Spleen (tissue), 11 donors: ENCODE results near the gene HGS. TPM values are rescaled to one million over a fixed set of nuclear protein-coding genes. Genes with fewer than 3 reads are reported as not detected.

Source experiments
- DNase-seq: peaks from one replicate; pipeline ENCODE4 v3.0.0-alpha.2; 2020
- H3K27ac ChIP-seq, 8 donors: fragments of 200-600 bp; sonication (generic) in 7 of 8; 1 replicate in 4 of 8; 2 replicates in 4 of 8; pipeline versions ENCODE4 v1.5.0 to v1.8.0; 2016 to 2021; ENCODE audit warnings: inconsistent platforms in 4 of 8, mild to moderate bottlenecking in 4 of 8, moderate library complexity in 1 of 8
- H3K27me3 ChIP-seq, 7 donors: fragments of 200-600 bp; sonication (generic) in 6 of 7; replicated peaks in 1 of 7; 1 replicate in 4 of 7; 2 replicates in 3 of 7; pipeline versions ENCODE4 v1.5.0 to v1.8.0; 2016 to 2021; ENCODE audit warnings: inconsistent platforms in 3 of 7, mild to moderate bottlenecking in 1 of 7
- H3K36me3 ChIP-seq, 6 donors: fragments of 200-600 bp; sonication (generic) in 5 of 6; 1 replicate in 4 of 6; 2 replicates in 2 of 6; pipeline versions ENCODE4 v1.5.0 to v1.8.0; 2016 to 2021; ENCODE audit warnings: inconsistent platforms in 2 of 6
- H3K4me1 ChIP-seq, 6 donors: fragments of 200-600 bp; sonication (generic) in 5 of 6; 1 replicate in 3 of 6; 2 replicates in 3 of 6; pipeline versions ENCODE4 v1.5.0 to v1.8.0; 2016 to 2021; ENCODE audit warnings: inconsistent platforms in 3 of 6
- H3K4me3 ChIP-seq, 8 donors: fragments of 200-600 bp; sonication (generic) in 7 of 8; 1 replicate in 4 of 8; 2 replicates in 4 of 8; pipeline versions ENCODE4 v1.5.0 to v1.8.0; 2016 to 2021; ENCODE audit warnings: inconsistent platforms in 4 of 8, mild to moderate bottlenecking in 4 of 8, moderate library complexity in 2 of 8
- H3K9me3 ChIP-seq, 8 donors: fragments of 200-600 bp; sonication (generic) in 7 of 8; 1 replicate in 4 of 8; 2 replicates in 4 of 8; pipeline versions ENCODE4 v1.5.0 to v1.8.0; 2016 to 2021; ENCODE audit warnings: inconsistent platforms in 4 of 8
- POLR2A ChIP-seq, 3 donors: fragments of 450-650 bp; IDR thresholded peaks; one replicate each; pipeline ENCODE4 v1.5.1; 2017; ENCODE audit warnings: antibody characterized with exemption in 3 of 3, mild to moderate bottlenecking in 1 of 3
- POLR2AphosphoS5 ChIP-seq, 3 donors: sonication (generic); formaldehyde crosslinking; IDR thresholded peaks; one replicate each; pipeline ENCODE4 v1.5.1; 2017; ENCODE audit warnings: antibody characterized with exemption in 3 of 3
- WGBS, 5 donors: extraction: QIAGEN DNeasy Blood & Tissue Kit in 3 of 5; methylation state at CpG; one replicate each; pipeline versions ENCODE4 v1.1.5 to v1.1.7; 2013 to 2018; 5-methylcytosine and 5-hydroxymethylcytosine counted together
- intact Hi-C: fragments of 100-400 bp; cut with DNase I; formaldehyde crosslinking; loops from one replicate; pipeline ENCODE4 v1.15.0; 2023; ENCODE audit warnings: low total_unique reads
- polyA plus RNA-seq, 3 donors: library from polyadenylated mRNA; stranded (reverse); fragments of 200-250 nt; gene quantifications; one replicate each; pipeline ENCODE4 v1.2.1, GENCODE V29; 2013
- total RNA-seq, 7 donors: library from RNA; depleted of rRNA in 3 of 7; stranded (reverse); fragments of >200 nt in 3 of 7; fragmentation: NEBNext Ultra II Directional in 4 of 7; extraction: Animal tissue kit (Norgen Biotek cat#: 25700) in 4 of 7; gene quantifications; one replicate each; pipeline versions ENCODE4 v1.1.0 to v1.2.1, GENCODE V29; 2016 to 2021
- TF ChIP-seq, protein P1 (sequence below), 11 experiments: fragments of 200-600 bp in 7 of 11; fragments of 450-650 bp in 4 of 11; sonication (generic) in 4 of 11; IDR thresholded peaks in 8 of 11; conservative IDR thresholded peaks in 3 of 11; 1 replicate in 7 of 11; 2 replicates in 4 of 11; pipeline versions ENCODE4 v1.4.0 to v1.8.0; 2016 to 2021; ENCODE audit warnings: antibody characterized with exemption in 11 of 11, inconsistent platforms in 4 of 11, mild to moderate bottlenecking in 1 of 11
- donor health status: healthy with polysubstance abuse.
- donor health status: DM: no; HTN: no; CAD: no; lungs with moderate emphysema.
- donor health status: DM: no; HTN: no; CAD: no.
- donor health status: Bipolar disorder and iron deficiency.
- donor health status: healthy.
- donor health status: DM: no; HTN: no; CAD: no.
- donor health status: DM: yes; HTN: yes; CAD: no.

HGS gene
- total and polyA plus RNA-seq, 10 donors: 61.3 to 134 (median 106) TPM

DNA sequence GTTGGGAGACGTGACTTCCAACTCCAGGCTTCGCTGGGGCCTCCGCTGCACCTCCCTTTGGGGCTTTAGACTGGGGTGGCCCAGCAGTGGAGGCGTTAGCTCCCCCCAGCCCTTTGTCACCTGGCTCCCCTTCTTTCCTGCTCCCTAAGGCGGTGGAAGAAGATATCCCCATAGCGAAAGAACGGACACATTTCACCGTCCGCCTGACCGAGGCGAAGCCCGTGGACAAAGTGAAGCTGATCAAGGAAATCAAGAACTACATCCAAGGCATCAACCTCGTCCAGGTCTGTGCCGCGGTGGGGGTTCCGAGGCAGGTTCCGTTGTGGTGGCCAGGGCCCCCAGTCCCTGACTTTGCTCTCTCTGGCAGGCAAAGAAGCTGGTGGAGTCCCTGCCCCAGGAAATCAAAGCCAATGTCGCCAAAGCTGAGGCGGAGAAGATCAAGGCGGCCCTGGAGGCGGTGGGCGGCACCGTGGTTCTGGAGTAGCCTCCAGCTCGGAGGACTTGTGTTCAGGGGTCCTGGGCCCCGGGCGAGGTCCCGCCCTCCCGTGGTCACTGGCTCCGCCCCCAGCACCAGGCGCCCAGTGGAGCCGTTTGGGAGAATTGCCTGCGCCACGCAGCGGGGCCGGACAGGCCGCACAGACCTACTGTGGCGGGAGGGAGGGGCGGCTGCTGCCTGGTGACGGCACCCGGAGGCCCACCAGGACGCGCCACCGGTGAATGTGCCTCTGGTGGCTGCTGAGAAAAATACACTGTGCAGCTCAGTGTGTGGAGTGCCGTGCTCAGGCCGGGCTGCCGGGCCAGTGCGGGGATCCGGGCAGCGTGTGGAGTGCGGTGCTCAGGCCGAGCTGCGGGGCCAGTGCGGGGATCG, 23.2 kb downstream of the HGS start:
- peak; percentile 67 for DNase-seq
- Histone ChIP-seq H3K4me1 (peaks cover 28 to 56% (median 43%) of the 10 kb centered on the region in 6 donors), H3K36me3 (peaks cover 0 to 49% (median 31%) of the 10 kb centered on the region in 6 donors), H3K9me3 (no peaks in the 10 kb centered on the region), H3K27me3 (no peaks in the 10 kb centered on the region), H3K4me3 (no peak overlapping the region), H3K27ac (no peak overlapping the region)
- TF ChIP-seq POLR2AphosphoS5 (IDR thresholded peaks at IDR 0.05): peak in 1 of 3 donors; percentile 51
- TF ChIP-seq, protein P1, sequence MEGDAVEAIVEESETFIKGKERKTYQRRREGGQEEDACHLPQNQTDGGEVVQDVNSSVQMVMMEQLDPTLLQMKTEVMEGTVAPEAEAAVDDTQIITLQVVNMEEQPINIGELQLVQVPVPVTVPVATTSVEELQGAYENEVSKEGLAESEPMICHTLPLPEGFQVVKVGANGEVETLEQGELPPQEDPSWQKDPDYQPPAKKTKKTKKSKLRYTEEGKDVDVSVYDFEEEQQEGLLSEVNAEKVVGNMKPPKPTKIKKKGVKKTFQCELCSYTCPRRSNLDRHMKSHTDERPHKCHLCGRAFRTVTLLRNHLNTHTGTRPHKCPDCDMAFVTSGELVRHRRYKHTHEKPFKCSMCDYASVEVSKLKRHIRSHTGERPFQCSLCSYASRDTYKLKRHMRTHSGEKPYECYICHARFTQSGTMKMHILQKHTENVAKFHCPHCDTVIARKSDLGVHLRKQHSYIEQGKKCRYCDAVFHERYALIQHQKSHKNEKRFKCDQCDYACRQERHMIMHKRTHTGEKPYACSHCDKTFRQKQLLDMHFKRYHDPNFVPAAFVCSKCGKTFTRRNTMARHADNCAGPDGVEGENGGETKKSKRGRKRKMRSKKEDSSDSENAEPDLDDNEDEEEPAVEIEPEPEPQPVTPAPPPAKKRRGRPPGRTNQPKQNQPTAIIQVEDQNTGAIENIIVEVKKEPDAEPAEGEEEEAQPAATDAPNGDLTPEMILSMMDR (IDR thresholded peaks at IDR 0.05 in 8 of 11, conservative IDR thresholded peaks at IDR 0.05 in 3 of 11): no peak
- intact Hi-C loops: no loop called here
- WGBS, 5 donors: 91 to 96% (median 93%) methylated on average over 36 to 54 of the region's 54 CpGs

- intact Hi-C loops: no loop called here
- Histone ChIP-seq H3K4me3 (no peak overlapping the region), H3K4me1 (peaks cover 28 to 54% (median 42%) of the 10 kb centered on the region in 6 donors), H3K36me3 (peaks cover 0 to 48% (median 31%) of the 10 kb centered on the region in 6 donors), H3K9me3 (no peaks in the 10 kb centered on the region), H3K27ac (no peak overlapping the region), H3K27me3 (no peaks in the 10 kb centered on the region)
- WGBS, 5 donors: 86 to 97% (median 92%) methylated on average over 23 to 25 of the region's 25 CpGs
- peak; percentile 75 for DNase-seq
- TF ChIP-seq, protein P1 (IDR thresholded peaks at IDR 0.05 in 8 of 11, conservative IDR thresholded peaks at IDR 0.05 in 3 of 11): no peak
- no peak for TF ChIP-seq POLR2A (IDR thresholded peaks at IDR 0.05)
- no peak for TF ChIP-seq POLR2AphosphoS5 (IDR thresholded peaks at IDR 0.05)
These were observed 24.2 kb downstream of the HGS start for GRCh38 chr17:81707725-81708646.

- Histone ChIP-seq H3K9me3 (no peaks in the 10 kb centered on the region), H3K27ac (no peak overlapping the region), H3K27me3 (no peaks in the 10 kb centered on the region), H3K36me3 (peaks cover 0 to 48% (median 31%) of the 10 kb centered on the region in 6 donors), H3K4me1 (peaks cover 31 to 58% (median 46%) of the 10 kb centered on the region in 6 donors), H3K4me3 (no peak overlapping the region)
- TF ChIP-seq, protein P1 (IDR thresholded peaks at IDR 0.05 in 8 of 11, conservative IDR thresholded peaks at IDR 0.05 in 3 of 11): no peak
- TF ChIP-seq POLR2AphosphoS5 (IDR thresholded peaks at IDR 0.05) (peak in 2 of 3 donors; percentile 36 to 43), POLR2A (IDR thresholded peaks at IDR 0.05) (no peak)
- DNase-seq: peak; percentile 76
- WGBS, 5 donors: 88 to 97% (median 90%) methylated on average over 13 to 17 of the region's 17 CpGs
- intact Hi-C loops: no loop called here
These were observed 25.0 kb downstream of the HGS start for GRCh38 chr17:81708739-81709185.
